NCI-H1105 treated with DMSO at 0.1 percent for 48 hours (cell line): ENCODE measurements around the gene LHX6.
A peak's percentile ranks its signal among the peaks of the same experiment; 100 is the strongest.

Experiments used
- DNase-seq: peaks from one replicate; lab custom pipeline; 2025; lab: John Stamatoyannopoulos, UW

The LHX6 gene

GRCh38 chr9:122228568-122229484 lies at the start of gene LHX6:
Gene LHX6, minus strand, starts transcription at chr9:122228957. Its CDS starts 217 bp downstream, at chr9:122228740.
- peak; percentile 31 for DNase-seq

GRCh38 chr9:122277285-122277897 lies 48.6 kb upstream of the LHX6 start:
- DNase-seq = no peak

GRCh38 chr9:122276096-122276495 lies 47.3 kb upstream of the LHX6 start:
- DNase-seq = no peak

GRCh38 chr9:122274055-122274454 lies 45.3 kb upstream of the LHX6 start:
- no peak for DNase-seq

- no peak for DNase-seq
Observed at GRCh38 chr9:122268041-122268814, 39.5 kb upstream of the LHX6 start.

DNA sequence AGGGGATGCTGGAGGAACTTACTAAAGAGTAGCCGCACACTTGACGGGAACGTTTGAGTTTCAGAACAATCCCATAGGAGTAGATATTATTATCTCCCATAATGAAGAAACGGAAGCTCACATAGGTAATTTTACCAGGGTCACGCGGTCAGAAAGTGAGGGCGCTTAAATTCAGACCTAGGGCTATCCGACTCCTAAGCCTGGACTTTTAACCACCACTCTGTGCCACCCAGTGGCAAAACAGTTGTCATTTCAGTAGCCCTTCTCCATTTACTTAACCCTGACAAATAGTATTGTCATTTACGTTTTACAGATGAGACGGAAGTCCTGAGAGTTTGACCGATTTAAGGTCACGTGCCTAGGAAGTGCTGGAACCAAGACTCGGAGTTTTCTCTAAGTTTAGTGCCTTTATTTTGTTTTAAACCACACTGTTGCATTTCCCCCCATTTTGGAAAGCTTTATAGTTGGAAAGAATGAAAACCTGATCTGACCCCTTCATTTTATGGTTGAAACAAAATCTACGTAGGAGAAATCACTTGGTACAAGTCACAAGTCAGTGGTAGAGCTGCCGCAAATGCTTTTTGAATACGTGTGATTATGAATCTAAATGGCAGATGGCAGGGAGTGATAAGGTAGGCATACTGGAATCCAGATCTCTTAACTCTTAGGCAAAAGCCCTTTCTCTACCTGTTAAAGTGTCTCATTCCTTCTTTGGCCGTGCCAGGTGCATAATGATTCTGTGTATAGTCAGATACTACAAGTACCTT lies 36.6 kb upstream of the LHX6 start:
- no peak for DNase-seq

DNA sequence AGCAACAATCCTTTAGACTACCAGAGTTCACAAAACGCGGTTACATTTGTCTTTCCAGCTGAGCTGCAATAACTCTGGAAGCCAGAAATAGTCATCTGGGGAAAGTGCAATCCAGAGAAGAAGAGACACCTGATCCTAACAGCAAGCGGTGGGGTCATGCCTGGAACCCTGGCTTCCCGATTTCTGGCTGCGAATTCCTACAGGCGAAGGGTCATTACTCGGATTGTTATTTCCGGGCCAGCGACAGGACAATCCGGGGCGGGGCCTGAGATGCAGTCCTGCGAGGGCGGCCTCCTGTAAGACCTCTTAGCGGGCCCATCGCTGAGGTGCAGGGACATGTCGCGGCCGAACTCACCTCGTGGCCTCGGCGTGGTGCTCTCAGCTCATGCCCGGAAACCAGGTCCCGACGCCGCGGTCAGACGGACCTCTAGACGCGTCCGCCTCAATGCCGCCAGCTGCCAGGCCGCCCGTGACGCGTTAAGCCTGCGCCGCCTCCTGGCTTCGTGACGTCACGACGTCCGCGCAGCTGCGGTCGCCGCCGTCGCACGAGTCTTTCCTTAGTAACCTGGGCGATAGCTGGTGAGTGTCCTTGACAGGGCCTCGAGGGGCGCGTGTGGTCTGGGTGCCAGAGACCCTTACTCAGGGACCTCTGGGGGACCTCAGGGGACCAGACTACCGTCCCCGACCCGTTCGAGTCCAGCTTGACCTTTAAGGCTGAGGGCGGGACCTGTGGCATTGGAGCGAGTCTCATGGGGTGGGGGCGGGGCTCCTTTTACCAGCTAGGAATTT lies 35.8 kb upstream of the LHX6 start, which contains the start of the genes MRRF and RBM18:
TSS of gene MRRF (plus strand) at position 523 of the 789 bp plus-strand sequence. CDS start 6,010 bp downstream, outside the sequence.
TSS of gene RBM18 (minus strand) at position 481 of the 789 bp plus-strand sequence. CDS start 3,348 bp downstream, outside the sequence.
- peak; percentile 78 for DNase-seq

GRCh38 chr9:122263699-122264349 lies 35.1 kb upstream of the LHX6 start:
- DNase-seq = no peak

DNA sequence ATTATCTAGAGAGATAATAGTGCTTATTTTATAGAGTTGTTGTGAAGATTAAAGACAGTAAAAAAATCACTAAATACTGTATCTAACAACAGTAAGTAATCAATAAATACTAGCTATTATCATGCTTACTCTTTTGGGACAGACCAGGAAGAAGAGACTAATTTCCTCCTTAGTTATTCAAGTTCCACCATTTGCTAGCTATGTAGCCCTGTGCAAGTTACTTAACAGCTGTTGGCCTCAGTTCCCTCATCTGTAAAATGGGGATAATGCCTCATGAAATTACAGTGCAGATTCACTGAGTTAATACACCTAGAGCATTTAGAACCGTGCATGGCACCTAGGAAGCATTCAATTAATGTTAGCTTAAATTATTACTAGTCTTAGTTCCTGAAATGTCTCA lies 33.3 kb upstream of the LHX6 start:
- DNase-seq = no peak

DNA sequence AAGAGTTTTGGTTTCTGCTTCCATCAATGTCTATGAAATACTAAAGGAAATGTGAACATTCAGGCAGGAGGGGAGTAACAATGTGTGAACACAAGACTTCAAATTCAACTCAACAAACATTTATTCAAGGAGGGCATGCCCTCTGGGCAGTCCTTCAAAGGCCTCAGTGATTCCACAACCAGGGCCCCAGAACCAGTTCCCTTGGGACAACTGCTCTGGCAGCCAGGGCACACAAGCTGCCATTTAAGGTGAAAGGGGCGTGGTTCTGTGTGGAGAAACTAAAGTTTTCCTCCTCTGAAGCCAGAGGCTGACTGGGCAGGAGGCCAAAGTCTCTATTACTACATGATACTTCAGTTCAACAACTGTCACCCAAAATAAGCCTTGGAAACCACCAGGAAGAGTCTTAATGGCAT lies 32.7 kb upstream of the LHX6 start:
- peak; percentile 71 for DNase-seq

DNA sequence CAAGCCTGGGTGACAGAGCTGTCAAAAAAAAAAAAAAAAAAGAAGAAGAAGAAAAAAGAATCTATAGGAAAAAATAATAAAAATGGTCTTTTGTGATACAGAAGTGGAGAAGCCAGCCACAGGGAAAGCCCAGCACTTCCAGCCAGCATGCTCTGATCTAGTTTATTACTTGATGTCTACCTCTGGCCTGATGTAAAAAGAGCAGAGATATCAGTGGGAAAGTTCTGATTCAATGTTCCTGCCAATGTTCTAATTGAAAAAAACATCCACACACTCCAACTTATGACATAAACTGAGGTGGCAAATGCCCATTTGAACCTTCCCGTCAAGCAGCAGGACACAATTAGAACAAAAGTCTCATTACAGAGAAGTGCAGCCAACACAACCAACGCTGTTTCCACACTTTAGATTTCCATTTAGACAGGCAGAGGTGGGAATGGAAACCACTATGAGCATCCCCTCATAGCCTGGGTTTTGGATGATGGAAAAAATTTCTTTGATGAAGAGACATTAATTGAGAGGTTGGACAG lies 30.2 kb upstream of the LHX6 start:
- no peak for DNase-seq

DNA sequence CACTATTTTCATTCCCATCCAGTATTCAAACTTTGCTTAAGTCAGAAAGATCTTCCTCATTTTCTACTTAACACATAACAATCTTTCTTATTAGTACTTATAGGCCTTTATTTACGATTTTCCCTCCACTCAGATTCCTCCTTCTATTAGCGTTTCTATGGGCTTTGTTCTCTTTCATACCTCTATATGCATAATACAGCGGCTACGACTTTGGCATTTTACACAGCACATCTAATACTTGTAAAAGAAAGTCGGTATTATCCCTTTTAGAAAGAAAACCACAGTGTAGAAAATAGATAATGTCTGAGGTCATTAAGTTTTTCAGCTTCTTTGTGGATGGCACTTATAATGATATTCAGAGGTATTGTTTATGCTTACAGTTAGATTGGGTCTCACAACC lies 27.4 kb upstream of the LHX6 start:
- DNase-seq = no peak

DNA sequence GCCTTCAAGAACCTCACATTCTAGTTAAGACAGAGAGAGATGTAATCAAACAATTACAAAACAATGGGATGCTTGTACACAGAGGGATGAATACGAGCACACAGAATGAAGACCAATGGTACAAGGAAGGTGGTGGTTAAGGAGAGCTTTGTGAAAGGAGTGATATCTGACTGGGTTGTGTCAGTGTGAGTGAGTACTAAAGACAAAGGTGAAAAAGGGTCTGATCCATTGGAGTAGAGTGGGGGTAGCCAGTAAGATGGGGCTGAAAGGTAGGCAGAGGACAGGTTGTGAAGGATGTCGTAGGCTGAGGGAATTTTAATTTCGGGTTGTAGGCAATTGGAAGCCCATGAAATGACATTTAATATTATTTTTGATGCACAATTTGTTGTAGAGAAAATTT lies 26.0 kb upstream of the LHX6 start:
- no peak for DNase-seq

DNA sequence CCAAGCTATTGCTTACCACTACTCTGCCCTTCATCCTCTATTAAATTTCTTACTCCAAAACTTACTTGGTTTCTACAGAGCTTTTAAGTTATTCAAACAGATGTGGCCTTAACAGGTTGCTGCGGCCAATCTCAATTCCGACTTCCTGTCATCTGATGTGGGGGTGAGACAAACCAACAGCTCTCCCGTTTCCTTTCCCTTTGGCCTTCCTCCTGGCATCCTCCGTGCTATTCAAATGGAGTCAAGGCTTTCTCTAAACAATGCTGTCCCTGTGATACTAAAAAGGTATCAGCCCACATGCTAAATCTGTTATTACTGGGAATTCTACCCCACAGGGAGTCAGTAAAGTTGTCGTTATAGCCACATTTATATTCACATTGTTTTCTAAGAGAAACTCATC lies 24.0 kb upstream of the LHX6 start:
- no peak for DNase-seq

GRCh38 chr9:122251351-122251750 lies 22.6 kb upstream of the LHX6 start:
- no peak for DNase-seq

DNA sequence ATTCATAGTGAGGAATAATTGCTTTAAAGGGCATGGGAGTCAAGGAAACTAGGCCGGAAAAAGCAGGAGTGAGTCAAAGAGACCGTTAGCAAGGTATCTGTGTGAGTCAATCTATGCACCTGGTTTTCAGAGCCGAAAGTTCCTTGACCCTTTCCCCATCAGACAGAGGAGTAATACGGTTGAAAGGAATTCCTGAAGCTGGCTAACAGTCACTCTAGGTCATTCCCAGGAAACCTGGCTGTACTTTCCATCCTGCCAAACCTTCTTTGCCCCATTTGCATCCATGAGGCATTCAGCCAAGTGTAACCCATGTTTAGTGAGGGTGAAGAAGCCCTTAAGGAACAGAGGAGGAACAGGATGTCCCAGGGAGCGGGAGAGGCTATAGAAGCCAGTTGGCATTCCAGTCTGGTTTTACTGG lies 19.7 kb upstream of the LHX6 start:
- DNase-seq = no peak

DNA sequence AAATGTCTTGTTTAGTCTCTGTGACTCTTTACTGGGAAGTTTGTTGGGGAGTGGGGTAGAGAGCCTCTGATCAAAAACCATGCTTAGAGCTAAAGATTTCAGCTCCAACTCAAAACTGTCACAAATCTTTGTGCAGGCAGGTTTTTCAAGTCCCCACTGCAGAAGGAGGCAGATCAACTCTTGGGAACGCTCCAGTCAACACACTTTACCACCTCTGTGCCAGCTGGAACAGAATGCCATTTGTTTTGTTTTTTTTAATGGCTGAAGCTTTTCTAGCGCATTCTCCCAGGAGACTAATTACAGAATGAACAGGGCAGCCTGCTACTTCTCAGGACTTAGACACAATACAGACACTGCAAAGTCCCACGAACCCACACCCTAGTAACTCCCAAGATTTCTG lies 17.9 kb upstream of the LHX6 start:
- no peak for DNase-seq

DNA sequence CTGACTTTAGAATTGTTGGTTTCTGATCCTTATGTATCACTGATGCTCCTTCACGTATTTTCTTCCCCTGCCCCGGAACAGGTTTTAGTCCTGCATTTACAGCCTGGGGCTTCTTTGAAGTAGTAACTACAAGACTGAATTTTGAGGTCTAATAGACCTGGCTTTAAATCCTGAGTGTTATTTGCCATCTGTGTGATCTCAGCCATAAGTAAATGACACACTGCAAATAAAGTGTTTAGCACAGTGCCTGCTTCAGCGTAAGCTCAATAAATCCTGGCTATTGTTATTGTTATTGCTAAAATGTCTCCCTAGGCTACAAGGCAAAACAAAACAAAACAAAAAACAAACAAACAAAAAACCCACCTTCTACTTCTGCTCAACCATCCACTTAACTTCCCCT lies 15.6 kb upstream of the LHX6 start:
- DNase-seq = no peak

DNA sequence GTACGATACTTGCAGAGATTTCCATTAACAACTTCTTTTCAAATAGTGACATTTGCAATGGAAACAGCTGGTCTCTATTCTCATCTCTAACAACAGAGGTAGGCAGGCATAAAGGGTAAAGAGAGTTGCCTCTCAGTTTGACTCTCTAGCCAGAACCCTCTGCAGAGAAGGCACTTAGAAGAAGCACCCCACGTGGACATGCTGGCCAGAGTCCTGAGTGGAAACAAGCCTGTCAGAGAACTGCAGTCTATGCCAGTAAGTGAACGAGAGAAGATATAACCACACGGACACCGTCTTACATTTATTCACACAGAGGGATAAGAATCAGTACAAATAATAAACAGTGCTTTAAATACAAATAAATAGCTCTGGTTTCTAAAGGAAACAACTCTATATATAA lies 11.0 kb upstream of the LHX6 start:
- DNase-seq = no peak

GRCh38 chr9:122236681-122237080 lies 7.9 kb upstream of the LHX6 start:
- DNase-seq = no peak
